Tibial nerve (tissue), 3 donors: ENCODE data around the gene LRRC58.

ENCODE experiments used
- POLR2A ChIP-seq, 2 donors: fragments of 450-650 bp; IDR thresholded peaks; one replicate each; pipeline ENCODE4 v1.6.1; 2017; ENCODE audit warnings: antibody characterized with exemption in 2 of 2, mild to moderate bottlenecking in 2 of 2, moderate library complexity in 2 of 2
- TF ChIP-seq, protein P1 (sequence below), 5 experiments: fragments of 200-600 bp in 3 of 5; fragments of 450-650 bp in 2 of 5; sonication (generic) in 3 of 5; IDR thresholded peaks; one replicate each; pipeline ENCODE4 v1.5.1; 2016 to 2019; ENCODE audit warnings: antibody characterized with exemption in 5 of 5, mild to moderate bottlenecking in 3 of 5, moderate library complexity in 2 of 5

DNA sequence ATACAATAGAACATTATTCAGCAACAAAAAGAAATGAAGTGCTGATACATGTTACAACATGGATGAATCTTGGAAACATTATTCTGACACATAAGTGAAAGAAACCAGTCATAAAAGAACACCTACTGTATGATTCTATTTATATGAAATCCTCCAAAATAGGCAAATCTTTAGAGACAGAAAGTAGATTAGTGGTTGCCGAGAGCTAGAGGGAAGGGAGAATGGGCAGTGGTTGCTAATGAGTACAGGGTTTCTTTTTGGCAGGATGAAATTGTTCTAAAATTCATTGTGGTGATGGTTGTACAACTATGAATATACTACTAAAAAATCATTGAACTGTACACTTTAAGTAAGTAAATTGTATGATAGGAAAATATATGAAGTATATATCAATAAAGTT, 6.3 kb upstream of the LRRC58 start:
- TF ChIP-seq, protein P1, sequence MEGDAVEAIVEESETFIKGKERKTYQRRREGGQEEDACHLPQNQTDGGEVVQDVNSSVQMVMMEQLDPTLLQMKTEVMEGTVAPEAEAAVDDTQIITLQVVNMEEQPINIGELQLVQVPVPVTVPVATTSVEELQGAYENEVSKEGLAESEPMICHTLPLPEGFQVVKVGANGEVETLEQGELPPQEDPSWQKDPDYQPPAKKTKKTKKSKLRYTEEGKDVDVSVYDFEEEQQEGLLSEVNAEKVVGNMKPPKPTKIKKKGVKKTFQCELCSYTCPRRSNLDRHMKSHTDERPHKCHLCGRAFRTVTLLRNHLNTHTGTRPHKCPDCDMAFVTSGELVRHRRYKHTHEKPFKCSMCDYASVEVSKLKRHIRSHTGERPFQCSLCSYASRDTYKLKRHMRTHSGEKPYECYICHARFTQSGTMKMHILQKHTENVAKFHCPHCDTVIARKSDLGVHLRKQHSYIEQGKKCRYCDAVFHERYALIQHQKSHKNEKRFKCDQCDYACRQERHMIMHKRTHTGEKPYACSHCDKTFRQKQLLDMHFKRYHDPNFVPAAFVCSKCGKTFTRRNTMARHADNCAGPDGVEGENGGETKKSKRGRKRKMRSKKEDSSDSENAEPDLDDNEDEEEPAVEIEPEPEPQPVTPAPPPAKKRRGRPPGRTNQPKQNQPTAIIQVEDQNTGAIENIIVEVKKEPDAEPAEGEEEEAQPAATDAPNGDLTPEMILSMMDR (IDR thresholded peaks at IDR 0.05) = no peak
- TF ChIP-seq POLR2A (IDR thresholded peaks at IDR 0.05) = no peak
